ENCODE data around the gene KRT15.

KRT15 gene

DNA sequence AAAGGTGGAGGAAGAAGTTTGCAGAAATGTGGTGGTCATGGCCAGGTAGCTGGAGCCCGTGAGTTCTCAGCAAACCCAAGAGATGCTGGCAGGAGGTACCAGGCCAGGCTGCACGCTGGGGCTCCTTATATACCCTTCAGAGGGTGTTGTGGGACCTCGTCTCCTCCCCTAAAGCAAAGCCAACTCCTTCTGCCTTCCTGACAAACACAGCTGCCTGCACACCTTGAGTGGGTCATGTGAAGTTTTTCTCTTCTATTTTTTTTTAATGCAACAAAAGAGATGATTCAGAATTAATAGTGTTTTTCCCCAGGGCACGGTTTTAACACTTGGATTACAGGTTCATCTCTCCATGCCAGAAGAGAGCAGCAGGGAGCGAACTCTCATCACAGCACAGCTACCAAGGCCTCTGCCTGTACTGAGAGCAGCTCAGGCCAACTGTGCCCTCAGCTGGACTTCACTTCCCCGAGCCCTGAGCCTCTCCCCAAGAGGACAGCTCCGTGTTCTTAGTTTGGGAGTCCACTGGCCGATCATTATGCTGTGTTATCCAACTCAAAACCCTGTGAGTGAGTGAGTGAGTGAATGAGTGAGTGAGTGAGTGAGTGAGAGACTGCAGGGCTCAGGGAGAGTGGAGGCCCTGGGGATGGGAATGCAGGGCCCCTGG, at the start of gene KRT15:
KRT15 (minus strand) TSS at position 102 of the 661 bp plus-strand sequence; CDS start at position 39, 63 bp downstream.
- no peak for DNase-seq

DNA sequence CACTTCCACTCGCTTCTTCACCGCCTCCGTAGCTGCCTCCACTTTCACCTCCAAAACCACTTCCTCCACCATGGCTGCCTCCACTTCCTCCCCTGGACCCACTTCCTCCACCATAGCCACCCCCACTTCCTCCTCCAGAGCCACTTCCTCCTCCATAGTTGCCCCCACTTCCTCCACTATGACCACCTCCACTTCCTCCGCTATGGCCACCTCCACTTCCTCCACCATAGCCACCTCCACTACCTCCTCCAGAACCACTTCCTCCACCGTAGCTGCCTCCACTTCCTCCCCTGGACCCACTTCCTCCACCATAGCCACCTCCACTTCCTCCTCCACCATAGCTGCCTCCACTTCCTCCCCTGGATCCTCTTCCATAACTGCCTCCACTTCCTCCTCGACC, 48.6 kb upstream of the KRT15 start:
- DNase-seq = no peak

DNA sequence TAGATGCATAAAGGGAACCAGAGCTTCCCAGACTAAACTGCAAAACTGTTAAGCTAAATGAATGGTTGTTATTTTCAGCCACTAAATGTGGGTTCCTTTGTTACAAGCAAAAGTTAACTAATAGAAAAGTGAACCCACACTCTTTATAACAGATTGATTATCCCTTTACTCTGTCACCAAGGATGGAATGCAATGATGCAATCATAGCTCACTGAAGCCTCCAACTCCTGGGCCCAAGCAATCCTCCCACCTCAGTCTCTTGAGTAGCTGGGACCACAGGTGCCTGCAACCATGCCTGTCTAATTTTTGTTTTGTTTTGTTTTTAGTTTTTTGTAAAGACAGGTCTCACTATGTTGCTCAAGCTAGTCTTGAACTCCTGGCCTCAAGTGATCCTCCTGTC, 46.6 kb upstream of the KRT15 start:
- no peak for DNase-seq

DNA sequence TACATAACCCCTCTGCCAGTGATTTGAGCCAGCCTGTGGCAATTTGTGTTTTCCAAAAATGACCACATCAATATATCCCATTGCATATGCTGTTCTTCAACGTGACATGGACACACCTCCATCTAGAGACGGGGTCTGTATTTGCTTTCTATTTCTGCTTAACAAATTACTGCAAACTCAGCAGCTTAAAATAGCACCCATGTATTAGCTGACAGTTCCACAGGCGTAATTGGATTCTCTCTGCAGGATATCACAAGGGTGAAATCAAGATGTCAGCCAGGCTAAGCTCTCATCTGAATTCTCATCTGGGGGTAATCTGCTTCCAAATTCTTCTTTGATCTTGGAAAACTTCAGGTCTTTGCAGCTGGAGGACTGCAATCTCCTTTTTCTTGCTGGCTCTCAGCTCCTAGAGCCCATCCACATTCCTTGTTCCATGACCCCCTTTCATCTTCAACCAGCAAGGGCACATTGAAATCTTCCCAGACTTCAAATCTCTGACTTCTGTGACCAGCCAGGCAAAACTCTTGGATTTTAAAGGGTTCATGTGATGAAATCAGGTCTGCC, 45.0 kb upstream of the KRT15 start:
- DNase-seq = no peak

DNA sequence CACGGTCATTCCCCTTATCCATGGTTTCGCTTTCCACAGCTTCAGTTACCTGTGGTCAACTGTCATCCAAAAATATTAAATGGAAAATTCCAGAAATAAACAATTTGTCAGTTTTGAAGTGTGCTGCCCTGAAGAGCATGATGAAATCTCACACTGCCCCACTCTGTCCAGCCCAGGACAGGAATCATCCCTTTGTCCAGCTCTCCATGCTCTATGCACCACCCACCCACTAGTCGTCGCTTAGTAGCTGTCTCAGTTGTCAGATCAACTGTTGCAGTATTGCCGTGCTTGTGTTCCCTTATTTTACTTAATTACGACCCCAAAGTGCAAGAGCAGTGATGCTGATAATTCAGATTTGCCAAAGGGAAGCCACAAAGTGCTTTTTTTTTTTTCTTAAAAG, 42.9 kb upstream of the KRT15 start:
- DNase-seq = no peak

DNA sequence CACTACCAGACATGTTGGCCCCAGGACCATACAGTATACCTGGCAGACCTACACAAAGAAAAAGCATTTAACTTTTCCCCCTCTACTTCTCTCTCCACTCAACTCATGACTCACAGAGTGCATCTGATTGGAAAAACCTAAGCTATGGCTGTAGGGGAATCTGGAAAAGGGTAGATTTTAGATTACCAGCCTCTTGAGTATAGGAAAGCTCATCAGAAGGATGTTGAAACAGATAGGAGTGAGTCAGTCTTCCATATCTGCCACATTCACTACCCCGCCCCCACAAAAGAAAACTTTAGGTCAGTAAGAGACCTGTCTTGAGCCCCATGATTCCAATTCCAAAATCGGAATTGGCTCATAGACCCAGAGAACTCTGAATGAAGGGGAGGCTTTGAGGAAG, 40.9 kb upstream of the KRT15 start:
- no peak for DNase-seq

DNA sequence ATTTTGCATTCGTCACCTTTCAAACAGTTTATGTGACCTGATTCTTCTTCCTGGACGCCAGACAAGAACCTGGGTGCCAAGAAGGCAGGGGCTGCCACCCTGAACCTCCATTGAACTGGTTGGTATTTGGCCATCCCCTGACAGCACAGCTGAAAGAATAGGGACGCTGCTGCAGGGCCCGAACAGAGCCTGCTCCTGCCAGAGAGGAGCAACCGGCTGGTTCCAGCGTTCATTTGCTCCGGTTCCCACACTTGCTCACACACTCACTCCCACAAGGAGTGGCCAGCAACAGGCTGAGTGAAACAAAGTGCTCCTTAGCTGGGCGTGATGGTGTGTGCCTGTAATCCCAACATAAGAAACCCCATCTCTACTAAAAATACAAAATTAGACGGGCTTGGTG, 38.2 kb upstream of the KRT15 start:
- DNase-seq = no peak

DNA sequence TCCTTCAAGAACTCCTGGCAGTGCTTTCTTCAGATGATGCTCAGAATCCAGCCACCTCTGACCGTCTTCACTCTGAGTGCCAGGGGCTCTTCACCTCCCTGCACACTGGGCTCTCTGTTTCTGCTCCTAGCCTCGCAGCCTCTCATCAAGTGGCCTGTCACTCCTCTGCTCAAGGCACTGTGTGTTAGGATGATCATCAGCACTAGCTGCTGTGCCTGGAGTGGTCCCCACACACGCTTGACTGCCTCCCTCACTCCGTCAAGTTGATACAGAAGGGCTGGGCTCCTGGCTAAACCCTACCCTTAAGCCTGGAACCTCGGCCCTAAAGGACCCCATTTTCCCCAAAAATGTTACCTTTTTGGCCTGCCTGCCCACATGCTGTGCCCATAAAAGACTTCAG, 37.6 kb upstream of the KRT15 start:
- no peak for DNase-seq

DNA sequence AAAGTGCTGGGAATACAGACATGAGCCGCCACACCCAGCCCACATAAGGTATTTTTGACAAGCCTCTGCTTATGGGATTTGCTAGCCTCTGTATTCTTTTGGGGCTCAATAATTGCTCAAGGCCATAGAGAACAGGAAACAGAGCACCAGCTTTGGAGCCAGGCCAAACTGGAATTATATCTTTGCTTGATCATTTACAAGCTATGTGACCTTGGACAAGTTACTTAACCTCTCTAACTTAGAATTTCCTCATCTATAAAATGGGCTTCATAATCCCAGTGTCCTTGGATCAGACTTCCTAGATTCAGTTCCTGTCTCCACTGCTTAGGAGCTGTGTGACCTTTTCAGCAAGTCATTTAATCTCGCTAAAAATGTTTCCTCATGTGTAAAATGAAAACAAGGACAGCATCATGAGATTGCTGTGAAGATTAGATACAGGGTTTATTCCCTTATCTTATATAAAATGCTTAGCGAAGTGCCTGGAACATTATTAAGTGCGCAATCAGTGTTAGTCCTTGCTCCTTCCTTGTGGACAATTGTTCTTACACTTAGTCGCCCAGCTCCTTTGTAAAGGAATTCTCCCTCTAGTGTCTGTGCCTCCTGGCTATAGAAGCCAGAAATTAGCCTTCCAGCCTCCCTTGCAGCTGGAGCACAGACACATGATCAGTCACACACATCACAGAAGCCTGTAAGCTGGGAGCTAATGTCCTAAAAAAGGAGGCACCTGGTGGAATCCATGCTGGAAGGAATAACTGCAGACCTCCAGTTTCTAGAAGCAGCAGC, 36.6 kb upstream of the KRT15 start:
- DNase-seq = no peak

DNA sequence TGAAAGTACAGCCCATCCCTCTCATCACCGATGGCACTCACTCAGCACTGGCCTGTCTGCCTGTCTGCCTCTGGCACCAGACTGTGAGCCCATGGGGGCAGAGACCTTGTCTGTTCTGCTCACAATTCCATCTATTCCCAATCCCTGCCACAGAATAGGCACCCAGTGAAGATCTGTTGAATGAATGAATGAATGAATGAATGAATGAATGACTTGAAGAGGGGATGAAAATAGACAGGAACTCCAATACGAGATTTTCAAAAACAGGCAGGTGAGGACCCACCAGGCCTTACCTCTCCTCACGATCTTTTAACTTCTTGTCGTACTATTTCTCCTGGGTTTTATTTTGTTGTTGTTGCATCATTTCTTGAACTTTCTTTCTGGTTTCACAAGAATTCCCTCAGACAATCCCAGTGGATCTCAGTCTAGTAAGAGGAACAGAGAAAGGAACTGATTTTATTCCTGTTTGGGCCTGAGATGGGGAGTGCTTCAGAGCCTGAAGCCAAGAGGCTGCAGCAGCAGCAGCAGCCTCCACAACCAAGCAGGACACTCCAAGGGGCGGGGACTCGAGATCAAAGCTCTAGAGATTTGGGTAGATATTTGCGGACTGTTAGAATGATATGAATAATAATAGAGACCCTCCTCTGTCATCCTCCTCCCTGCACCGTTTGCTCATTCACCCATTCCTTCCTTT, 35.4 kb upstream of the KRT15 start:
- DNase-seq = no peak

DNA sequence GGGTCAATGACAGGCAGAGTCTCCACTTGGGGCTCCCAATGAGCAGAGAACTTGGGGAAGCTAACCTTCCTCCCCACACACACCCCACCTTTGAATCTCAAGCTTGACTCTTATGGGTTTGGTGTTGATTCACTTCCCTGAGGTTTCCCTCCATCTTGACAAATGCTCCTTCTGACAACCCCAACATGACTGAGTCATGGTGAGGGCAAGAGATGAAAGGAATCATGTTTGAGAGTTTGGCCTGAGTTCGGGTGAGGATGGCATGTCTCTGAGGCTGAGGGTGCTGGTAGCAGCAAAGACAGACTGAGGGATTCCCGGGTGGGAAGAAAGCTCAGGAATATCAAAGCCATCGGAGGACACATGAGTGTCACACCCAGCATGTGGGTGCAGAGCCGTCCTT, 34.5 kb upstream of the KRT15 start:
- DNase-seq = no peak

DNA sequence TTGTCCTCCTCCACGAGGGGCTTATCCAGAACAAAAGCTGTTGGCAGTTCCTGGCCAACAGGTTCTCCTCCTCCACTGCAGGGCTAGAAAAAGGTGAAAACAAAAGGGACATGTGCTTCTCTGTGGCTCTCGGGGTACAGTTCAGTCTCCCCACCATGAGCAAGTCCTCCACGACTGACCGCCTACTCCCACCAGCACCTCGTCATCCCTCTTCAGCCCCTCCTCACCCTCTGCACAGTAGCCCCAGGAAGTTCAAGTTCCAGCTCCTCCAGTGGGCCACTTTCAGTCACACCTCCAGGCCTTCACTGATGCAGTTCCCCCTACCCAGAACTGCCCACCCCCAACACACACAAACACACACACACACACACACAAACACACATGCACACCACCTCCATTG, 33.8 kb upstream of the KRT15 start:
- no peak for DNase-seq

DNA sequence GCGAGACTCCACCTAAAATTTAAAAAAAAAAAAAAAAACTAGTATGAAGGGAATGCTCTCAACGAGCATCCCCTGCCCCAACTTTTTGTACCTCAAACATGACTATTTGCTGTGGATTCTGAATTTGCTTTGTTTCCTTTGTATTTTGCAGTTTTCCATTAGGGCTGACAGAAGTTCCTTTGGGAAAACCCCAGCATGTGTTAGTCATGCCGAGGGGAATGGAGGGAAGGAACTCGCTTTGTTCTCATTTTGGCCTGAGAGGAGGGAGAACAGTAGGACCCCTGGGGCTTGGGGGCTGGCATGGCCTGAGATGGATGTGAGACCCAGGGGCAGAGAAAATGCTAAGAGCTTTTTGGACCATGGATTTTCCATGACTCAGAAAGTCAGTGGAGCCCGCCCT, 32.7 kb upstream of the KRT15 start:
- no peak for DNase-seq

DNA sequence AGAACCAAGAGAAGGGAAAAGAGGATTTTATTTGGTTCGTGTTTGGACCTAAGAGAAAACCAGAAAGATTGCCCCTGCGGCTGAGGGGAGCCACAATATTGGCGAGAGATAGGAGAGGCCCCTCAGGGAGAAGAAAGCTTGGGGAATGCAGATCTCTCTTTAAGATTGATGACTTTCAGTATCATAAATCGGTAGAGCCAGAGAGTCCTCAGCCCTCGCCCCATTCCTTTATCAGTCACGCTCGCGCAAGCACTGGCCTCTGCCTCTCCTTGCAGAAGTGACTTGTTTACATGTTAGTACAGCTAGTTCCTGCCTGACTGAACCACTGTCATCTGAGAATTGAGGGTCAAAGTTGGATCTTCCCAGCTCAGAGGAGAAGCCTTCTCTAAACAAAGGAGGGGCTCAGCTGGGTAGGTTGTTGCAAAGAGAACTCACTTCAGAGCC, 30.9 kb upstream of the KRT15 start:
- DNase-seq = no peak

DNA sequence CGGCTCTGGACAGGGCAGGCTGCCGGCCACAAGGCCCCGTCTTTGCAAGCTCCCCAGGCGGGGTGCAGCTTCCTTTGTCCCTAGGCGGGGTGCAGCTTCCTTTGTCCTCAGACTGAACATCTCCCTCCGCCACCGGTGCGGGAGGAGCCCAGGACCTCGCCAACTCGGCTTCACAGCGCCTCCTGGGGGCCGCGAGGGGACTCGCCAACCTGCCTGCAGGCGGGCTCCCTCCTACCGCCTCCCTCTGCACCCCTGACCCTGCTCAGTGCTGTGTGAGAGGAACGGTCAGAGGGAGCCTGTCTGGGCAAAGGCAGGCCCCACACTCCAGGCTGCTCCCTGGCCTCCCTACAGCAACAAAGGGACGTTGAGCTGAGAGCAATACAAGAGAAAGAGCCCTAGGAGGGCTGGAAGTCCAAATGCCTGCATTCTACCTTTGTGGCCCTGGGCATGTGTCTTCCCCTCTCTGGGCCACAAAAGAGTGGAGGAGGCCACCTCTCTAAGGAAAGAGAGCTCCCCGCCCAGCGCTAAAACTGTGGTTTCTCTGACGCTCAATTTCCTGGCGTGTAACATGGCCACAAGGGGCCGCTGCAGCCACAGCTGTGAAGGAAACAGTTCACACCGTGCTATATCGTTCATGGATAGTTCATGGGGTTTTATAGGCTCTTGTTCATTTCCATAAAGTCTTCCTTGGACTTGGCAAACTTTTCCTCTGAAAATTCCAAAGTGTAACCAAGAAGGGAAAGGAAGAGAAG, 30.3 kb upstream of the KRT15 start:
- DNase-seq = peak; percentile 74 to 86

DNA sequence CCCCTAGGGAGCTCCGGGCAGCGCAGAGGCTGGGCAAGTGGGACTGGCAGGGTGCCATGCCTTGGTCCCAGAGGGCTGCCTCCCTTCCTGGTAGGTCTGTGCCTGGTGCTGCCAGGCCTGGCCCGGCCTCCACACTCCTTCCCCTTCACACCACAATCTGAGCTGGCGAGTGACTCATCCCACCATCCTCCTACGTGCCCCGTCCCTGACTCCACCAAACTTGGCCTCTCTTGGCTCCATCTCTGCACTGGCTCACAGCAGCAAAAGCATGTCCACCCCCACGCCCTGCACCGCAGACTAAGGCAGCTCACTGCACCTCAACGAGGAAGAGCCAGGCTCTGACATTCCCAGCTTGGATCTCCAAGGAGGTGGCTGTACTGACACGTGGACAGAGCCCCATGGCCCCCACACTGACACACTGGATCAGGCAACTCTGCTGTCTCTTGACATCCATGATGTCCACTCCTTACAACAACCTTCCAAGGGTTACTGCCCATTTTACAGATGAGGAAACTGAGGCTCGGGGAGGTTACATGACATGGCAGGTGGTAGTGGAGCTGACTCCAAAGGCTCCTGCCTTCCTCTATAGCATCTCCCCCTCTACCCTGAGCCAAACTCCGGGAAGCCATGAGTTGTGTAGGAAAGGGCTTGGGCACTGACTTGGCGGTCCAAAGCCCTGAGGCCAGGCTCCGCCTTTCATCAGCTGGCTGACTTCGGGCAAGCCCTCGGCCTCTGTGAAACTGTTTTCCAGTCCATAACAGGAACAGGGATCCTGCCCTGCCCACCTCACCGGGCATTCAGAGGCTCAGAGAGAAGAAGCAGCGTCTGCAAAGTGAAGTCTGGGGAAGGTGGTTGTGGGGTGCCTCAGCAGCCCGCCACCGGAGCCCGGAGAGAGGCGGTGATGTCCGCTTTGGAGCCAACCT, 29.5 kb upstream of the KRT15 start:
- DNase-seq = peak; percentile 58 to 64

DNA sequence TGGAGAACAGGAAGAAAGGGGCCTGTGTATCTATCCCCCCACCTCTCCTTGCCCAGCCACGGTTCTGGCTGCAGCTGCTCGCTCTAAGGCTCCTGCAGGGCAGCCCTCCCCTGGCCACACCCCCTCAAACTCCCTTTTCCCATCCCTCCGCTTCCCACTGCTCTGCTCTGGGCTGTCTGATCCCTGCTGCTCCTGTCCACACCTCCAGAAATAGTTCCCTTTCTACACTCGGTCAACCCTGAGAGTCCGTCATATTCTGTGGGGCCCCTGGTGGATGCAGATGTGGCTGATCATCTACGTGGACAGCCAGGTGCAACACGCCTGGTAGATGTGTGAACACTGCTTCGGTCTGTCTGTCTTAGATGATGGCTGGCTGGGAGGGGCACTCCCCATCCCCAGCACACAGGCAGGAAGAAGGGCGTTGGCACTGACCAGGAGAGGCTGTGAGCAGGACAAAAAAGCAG, 28.7 kb upstream of the KRT15 start:
- DNase-seq = no peak

DNA sequence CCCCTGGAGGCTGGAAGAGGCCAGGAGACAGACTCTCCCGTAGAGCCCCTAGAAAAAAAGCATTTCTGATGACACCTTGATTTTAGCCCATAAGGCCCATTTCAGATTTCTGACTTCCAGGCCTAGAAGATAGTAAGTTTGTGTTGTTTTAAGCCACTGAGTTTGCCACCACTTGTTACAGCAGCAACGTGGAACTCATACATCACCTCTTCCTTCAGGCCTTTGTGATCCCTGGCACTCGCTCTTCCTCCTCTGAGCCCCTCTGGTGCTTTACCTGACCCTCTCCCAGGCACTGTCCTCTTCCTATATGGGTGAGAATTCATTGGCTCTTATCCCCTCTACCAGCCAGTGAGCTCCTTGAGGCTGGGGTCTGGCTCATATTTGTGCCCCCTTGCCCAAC, 28.1 kb upstream of the KRT15 start:
- no peak for DNase-seq

DNA sequence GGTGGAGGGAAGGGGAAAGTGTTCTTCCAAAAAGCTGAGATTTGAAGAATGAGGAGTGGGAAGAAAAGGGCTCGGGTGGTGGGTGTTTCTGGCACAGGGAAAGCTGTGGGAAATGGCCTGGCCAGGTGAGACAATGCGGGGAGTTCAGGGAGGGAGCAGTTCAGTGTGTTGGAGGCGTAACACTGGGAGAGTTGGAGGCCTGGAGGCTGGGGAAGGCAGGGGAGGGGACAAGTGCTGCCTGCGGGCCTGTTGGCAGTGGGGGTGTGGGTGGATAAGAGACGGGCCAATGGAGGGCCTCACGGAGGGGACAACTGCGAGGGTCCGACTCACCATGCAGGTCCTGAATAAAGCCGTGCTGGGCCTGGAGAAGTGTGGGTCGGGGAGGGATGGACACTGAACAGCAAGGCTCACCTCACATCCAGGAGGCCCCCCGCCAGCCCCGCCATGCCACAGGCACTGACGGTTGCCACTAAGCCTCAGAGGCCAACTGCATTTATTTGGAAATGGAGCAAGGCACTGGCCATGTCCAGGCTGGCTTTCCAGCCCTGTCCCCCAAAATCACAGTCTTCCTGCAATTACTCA, 27.2 kb upstream of the KRT15 start:
- DNase-seq = no peak

DNA sequence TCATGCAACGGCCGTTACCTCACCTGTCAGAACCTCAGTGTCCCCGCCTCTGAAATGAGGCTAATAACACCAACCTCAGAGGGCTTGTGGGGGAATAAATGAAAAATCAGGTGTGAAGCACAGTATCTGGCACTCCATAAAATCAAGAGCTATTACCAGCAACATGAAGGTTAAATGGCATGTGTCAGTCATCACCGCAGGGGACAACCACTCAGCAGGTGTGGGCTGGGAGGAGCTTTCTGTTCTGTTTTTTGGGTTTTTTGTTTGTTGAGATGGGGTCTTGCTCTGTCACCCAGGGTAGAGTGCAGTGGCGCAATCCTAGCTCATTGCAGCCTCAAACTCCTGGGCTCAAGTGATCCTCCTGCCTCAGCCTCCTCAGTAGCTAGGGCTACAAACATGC, 26.2 kb upstream of the KRT15 start:
- no peak for DNase-seq

DNA sequence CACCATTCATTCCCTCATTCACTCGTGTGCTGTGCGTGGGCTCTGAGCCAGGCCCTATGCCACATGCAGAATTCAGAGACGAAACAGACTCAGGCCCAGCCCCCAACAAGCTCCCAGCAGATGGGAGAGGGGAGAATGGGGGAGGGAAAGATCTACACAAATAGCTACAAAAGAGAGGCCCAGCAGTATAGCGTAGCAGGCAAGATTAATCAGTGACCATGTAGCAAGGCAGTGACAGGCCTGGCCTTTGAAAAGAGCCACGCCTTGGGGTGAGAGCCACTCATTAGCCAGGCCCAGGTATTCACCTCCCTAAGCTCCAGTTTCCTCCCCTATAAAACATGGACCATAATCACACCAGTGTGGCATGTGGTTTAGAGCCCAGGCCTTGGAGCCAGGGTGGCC, 25.8 kb upstream of the KRT15 start:
- DNase-seq = no peak

Measured in Kasumi-1 (cell line).